Esophagus squamous epithelium (tissue), 4 donors: ENCODE data around the gene CNTNAP5.

Experiments used
- CTCF ChIP-seq, 6 experiments: fragments of 450-650 bp in 4 of 6; fragments of 200-600 bp in 2 of 6; sonication (generic) in 2 of 6; IDR thresholded peaks; one replicate each; pipeline ENCODE4 v1.5.1; 2016 to 2019; ENCODE audit warnings: antibody characterized with exemption in 6 of 6, mild to moderate bottlenecking in 4 of 6, moderate library complexity in 4 of 6
- POLR2A ChIP-seq, 4 donors: fragments of 450-650 bp; IDR thresholded peaks; one replicate each; pipeline ENCODE4 v1.6.1; 2017; ENCODE audit warnings: antibody characterized with exemption in 4 of 4, mild to moderate bottlenecking in 4 of 4, moderate library complexity in 3 of 4

- TF ChIP-seq POLR2A (IDR thresholded peaks at IDR 0.05), result no peak
- no peak for TF ChIP-seq CTCF (IDR thresholded peaks at IDR 0.05)
Observed at GRCh38 chr2:124887466-124887865, 862.4 kb downstream of the CNTNAP5 start.
